ENCODE measurements around the gene CPT1B.

CPT1B gene

DNA sequence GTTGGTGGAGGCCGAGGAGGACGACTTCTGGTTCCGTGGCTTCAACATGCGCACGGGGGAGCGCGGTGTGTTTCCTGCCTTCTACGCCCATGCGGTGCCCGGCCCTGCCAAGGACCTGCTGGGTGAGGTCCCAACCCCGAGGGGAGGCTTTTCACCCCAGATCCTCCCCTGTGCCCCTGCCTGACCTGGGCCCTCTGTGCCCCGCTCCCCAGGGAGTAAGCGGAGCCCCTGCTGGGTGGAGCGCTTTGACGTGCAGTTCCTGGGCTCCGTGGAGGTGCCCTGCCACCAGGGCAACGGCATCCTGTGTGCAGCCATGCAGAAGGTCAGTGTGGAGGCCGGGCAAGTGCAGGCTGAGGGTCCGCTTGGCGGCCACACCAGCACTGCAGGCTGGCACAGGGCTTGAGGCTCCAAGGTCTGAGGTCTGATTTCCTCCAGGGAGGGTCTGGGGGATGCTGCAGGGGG is 27.4 kb upstream of the CPT1B start:
- TF ChIP-seq CTCF (conservative IDR thresholded peaks at IDR 0.05; ENCODE audit: low read depth) = no peak
- POLR2A ChIA-PET (ENCODE audit: low non-redundant PET) = no interaction called here
- no peak overlapping the region for H3K27ac ChIP-seq
- CTCF ChIA-PET = interaction anchor here (1.1 kb wide), 1 partner anchor 43 kb away, joined by 3 read pairs; the partner anchor contains the start of gene SYCE3
- no peak for DNase-seq (ENCODE audit: low spot score)

- TF ChIP-seq CTCF (conservative IDR thresholded peaks at IDR 0.05; ENCODE audit: low read depth) = no peak
- DNase-seq (ENCODE audit: low spot score) = no peak
- POLR2A ChIA-PET (ENCODE audit: low non-redundant PET) = no interaction called here
- CTCF ChIA-PET = no interaction called here
- no peak overlapping the region for H3K27ac ChIP-seq
These were observed 26.9 kb upstream of the CPT1B start for GRCh38 chr22:50605002-50605612.

- POLR2A ChIA-PET (ENCODE audit: low non-redundant PET) = no interaction called here
- no peak overlapping the region for H3K27ac ChIP-seq
- DNase-seq (ENCODE audit: low spot score) = no peak
- CTCF ChIA-PET = no interaction called here
- no peak for TF ChIP-seq CTCF (conservative IDR thresholded peaks at IDR 0.05; ENCODE audit: low read depth)
These were observed 26.2 kb upstream of the CPT1B start for GRCh38 chr22:50604256-50605001.

DNA sequence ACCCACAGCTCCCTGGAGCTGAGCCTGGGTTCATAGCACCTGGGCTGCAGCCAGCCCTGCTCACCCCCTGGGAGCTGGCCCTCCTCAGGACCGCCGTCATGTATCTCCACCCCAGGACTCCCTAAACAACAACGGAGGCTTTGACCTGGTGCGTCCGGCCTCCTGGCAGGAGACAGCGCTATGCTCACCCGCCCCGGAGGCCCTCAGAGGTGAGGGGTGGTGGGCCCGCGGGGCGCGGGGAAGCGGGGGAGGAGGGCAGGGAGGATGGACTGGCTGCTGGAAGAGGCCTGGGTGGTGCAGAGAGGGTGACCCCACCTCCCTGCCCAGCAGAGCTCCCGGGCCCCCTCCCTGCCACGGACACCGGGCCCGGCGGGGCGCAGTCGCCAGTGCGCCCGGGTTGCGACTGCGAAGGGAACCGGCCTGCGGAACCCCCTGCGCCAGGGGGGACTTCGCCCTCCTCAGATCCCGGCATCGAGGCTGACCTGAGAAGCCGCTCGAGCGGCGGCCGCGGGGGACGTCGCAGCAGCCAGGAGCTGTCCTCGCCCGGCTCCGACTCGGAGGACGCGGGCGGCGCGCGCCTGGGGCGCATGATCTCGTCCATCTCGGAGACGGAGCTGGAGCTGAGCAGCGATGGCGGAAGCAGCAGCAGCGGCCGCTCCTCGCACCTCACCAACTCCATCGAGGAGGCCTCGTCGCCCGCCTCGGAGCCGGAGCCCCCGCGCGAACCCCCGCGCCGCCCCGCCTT is 25.5 kb upstream of the CPT1B start:
- POLR2A ChIA-PET (ENCODE audit: low non-redundant PET) = no interaction called here
- CTCF ChIA-PET = no interaction called here
- TF ChIP-seq CTCF (conservative IDR thresholded peaks at IDR 0.05; ENCODE audit: low read depth) = no peak
- no peak for DNase-seq (ENCODE audit: low spot score)
- no peak overlapping the region for H3K27ac ChIP-seq

DNA sequence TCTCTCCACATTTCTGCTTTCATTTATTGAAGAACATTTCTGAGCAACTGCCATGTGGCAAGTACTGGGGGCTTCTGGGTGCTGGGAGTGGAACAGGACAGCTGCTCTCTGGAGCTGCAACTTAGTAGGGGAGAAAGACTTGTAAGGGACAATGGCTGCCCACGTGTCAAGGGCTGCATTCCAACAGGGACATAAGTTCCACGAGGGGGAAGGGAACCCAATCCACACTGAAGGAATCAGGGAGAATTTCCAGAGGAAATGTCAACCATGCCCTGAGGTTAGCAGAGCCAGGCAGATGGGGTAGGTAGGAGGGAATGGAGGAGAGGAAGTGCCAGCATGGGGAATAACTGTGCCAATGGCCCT is 24.1 kb upstream of the CPT1B start:
- POLR2A ChIA-PET (ENCODE audit: low non-redundant PET) = no interaction called here
- no peak for DNase-seq (ENCODE audit: low spot score)
- CTCF ChIA-PET = no interaction called here
- no peak for TF ChIP-seq CTCF (conservative IDR thresholded peaks at IDR 0.05; ENCODE audit: low read depth)
- H3K27ac ChIP-seq = no peak overlapping the region

- ChIA-PET POLR2A (ENCODE audit: low non-redundant PET) (no interaction called here), CTCF (no interaction called here)
- no peak overlapping the region for H3K27ac ChIP-seq
- no peak for DNase-seq (ENCODE audit: low spot score)
- no peak for TF ChIP-seq CTCF (conservative IDR thresholded peaks at IDR 0.05; ENCODE audit: low read depth)
These were observed 23.6 kb upstream of the CPT1B start for GRCh38 chr22:50601669-50602337.

Measured in RWPE1 (cell line).